ENCODE results near the gene RAB3D.

DNA sequence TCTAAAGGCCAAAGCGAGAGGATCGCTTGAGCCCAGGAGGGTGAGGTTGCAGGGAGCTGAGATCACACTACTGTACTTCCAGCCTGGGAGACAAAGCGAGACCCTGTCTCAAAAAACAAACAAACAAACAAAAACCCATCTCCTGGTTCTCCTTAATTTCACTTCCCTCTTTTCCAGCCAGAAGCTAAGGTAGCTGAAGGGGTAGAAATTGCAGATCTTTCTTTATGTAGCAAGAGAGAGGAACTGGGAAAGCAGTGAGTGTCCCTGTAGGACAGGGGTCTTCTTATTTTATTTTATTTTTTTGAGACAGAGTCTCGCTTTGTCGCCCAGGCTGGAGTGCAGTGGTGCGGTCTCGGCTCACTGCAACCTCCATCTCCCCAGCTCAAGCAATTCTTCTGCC lies 48.0 kb downstream of the RAB3D start:
- TF ChIP-seq BHLHE40 (IDR thresholded peaks at IDR 0.05; ENCODE audit: borderline replicate concordance) = no peak
- TF ChIP-seq TARDBP (IDR thresholded peaks at IDR 0.05) = no peak
- TF ChIP-seq FOXK2 (IDR thresholded peaks at IDR 0.05) = no peak
- TF ChIP-seq SUZ12 (IDR thresholded peaks at IDR 0.05) = no peak
- no peak for TF ChIP-seq FOXM1 (IDR thresholded peaks at IDR 0.05; ENCODE audit: borderline replicate concordance)
- TF ChIP-seq FOXA1 (IDR thresholded peaks at IDR 0.05) = no peak
- no peak for TF ChIP-seq SP1 (IDR thresholded peaks at IDR 0.05)
- TF ChIP-seq LEF1 (IDR thresholded peaks at IDR 0.05; ENCODE audit: borderline replicate concordance) = no peak
- no peak for TF ChIP-seq ZNF384 (IDR thresholded peaks at IDR 0.05)
- TF ChIP-seq PKNOX1 (IDR thresholded peaks at IDR 0.05) = no peak
- TF ChIP-seq ELF4 (IDR thresholded peaks at IDR 0.05) = no peak
- no peak for TF ChIP-seq HDGF (IDR thresholded peaks at IDR 0.05; ENCODE audit: borderline replicate concordance)

Measured in HEK293T (cell line).